Uterus (tissue), 4 donors: Measurements from ENCODE around the gene GET3. TPM values are rescaled to one million over a fixed set of nuclear protein-coding genes. Genes with fewer than 3 reads are reported as not detected.

Source experiments
- DNase-seq, 2 donors: peaks; one replicate each; pipeline ENCODE4 v3.0.0-alpha.2; 2019 to 2020
- H3K27ac ChIP-seq, 2 donors: fragments of 200-600 bp; sonication (generic); 1 replicate in 1 of 2; 2 replicates in 1 of 2; pipeline ENCODE4 v1.5.1; 2016 to 2018
- H3K27me3 ChIP-seq, 2 donors: fragments of 200-600 bp; sonication (generic); one replicate each; pipeline ENCODE4 v1.5.1; 2018 to 2019; ENCODE audit warnings: control low read depth in 1 of 2
- H3K36me3 ChIP-seq, 2 donors: fragments of 200-600 bp; sonication (generic); one replicate each; pipeline ENCODE4 v1.5.1; 2019; ENCODE audit warnings: control low read depth in 1 of 2
- H3K4me1 ChIP-seq, 2 donors: fragments of 200-600 bp; sonication (generic); one replicate each; pipeline ENCODE4 v1.5.1; 2018 to 2019; ENCODE audit warnings: control low read depth in 1 of 2
- H3K4me3 ChIP-seq, 2 donors: fragments of 200-600 bp; sonication (generic); 1 replicate in 1 of 2; 2 replicates in 1 of 2; pipeline ENCODE4 v1.5.1; 2018 to 2019; ENCODE audit warnings: mild to moderate bottlenecking in 1 of 2
- H3K9me3 ChIP-seq, 2 donors: fragments of 200-600 bp; sonication (generic); one replicate each; pipeline ENCODE4 v1.5.1; 2019; ENCODE audit warnings: control low read depth in 1 of 2
- POLR2A ChIP-seq, 2 donors: fragments of 450-650 bp; IDR thresholded peaks; one replicate each; pipeline ENCODE4 v1.6.1; 2016; ENCODE audit warnings: antibody characterized with exemption in 2 of 2, mild to moderate bottlenecking in 1 of 2, moderate library complexity in 1 of 2
- intact Hi-C: fragments of 100-400 bp; cut with DNase I; formaldehyde crosslinking; loops from one replicate; pipeline ENCODE4 v1.15.1; 2023; ENCODE audit warnings: low total_unique reads
- total RNA-seq, 4 donors: library from RNA; depleted of rRNA in 3 of 4; stranded (reverse); fragments of >200 nt in 3 of 4; gene quantifications; one replicate each; pipeline versions ENCODE4 v1.1.0 to v1.2.4, GENCODE V29; 2014 to 2023
- TF ChIP-seq, protein P1 (sequence below), 4 experiments: fragments of 200-600 bp in 2 of 4; fragments of 450-650 bp in 2 of 4; sonication (generic) in 2 of 4; IDR thresholded peaks; one replicate each; pipeline ENCODE4 v1.5.1; 2016 to 2019; ENCODE audit warnings: antibody characterized with exemption in 4 of 4, mild to moderate bottlenecking in 2 of 4, moderate library complexity in 1 of 4
- donor health status: DM: yes; HTN: yes; CAD: no.

Gene GET3
- total RNA-seq, 4 donors from 2014 or later = 15.4 to 57.4 (median 36.4) TPM

DNA sequence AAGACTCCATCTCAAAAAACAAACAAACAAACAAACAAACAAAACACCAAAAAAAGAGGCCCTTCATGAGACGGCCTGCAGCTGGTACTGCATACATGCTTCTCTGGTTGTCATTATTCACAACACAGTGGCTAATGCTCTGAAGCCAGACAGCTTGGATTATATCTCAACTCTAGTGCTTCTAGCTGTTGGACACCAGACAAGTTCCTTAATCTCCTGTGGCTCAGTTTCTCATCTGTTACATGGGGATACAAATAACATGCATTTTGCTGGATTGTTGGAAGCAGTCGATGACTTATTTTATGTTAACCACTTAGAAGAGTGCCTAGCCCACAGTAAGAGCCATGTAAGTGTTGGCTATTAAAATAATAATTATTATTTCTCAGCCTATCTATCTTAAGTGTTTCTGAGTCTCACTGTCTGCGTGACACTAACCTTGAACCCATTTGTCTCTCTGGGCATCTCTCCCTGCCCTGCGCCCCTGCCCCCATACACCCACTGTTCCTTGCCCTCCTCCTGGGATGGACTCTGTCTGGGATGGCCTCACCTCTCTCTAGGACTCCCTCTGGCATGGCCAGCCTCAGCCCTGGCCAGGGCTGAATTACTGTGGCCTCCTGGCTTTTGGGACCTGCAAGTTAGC is 50.9 kb downstream of the GET3 start:
- Histone ChIP-seq H3K4me1 (peaks cover 0 to 18% of the 10 kb centered on the region in 2 donors), H3K36me3 (no peaks in the 10 kb centered on the region), H3K27ac (peak overlapping the region; percentile 98 to 100), H3K27me3 (no peaks in the 10 kb centered on the region), H3K9me3 (no peaks in the 10 kb centered on the region), H3K4me3 (peak overlapping the region; percentile 84 to 87)
- TF ChIP-seq POLR2A (IDR thresholded peaks at IDR 0.05) = no peak
- TF ChIP-seq, protein P1, sequence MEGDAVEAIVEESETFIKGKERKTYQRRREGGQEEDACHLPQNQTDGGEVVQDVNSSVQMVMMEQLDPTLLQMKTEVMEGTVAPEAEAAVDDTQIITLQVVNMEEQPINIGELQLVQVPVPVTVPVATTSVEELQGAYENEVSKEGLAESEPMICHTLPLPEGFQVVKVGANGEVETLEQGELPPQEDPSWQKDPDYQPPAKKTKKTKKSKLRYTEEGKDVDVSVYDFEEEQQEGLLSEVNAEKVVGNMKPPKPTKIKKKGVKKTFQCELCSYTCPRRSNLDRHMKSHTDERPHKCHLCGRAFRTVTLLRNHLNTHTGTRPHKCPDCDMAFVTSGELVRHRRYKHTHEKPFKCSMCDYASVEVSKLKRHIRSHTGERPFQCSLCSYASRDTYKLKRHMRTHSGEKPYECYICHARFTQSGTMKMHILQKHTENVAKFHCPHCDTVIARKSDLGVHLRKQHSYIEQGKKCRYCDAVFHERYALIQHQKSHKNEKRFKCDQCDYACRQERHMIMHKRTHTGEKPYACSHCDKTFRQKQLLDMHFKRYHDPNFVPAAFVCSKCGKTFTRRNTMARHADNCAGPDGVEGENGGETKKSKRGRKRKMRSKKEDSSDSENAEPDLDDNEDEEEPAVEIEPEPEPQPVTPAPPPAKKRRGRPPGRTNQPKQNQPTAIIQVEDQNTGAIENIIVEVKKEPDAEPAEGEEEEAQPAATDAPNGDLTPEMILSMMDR (IDR thresholded peaks at IDR 0.05) = no peak
- DNase-seq = no peak
- intact Hi-C loops = no loop called here

DNA sequence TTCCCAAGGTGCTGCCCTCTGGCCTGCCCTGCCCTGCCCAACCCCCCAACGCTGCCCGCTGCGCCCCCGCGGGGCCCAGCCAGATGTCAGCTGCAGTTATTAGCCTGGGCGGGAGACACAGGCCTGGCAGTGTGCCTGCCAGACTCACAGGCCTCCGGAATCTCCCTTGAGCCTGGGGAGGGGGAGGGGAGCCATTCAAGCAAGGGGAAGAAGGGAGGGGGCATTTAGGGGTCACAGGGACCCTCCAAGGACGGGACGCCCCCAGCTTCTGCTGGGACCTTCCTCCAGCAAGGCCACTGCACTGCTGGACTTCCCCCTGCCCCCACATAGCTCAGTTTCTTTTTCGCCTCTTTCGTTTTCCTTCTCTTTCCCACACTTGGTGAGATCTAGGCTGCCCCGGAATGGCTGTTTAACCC is 51.4 kb downstream of the GET3 start:
- no peaks in the 10 kb centered on the region for H3K27me3 ChIP-seq
- peak; percentile 79 to 84 for DNase-seq
- peak overlapping the region; percentile 84 to 87 for H3K4me3 ChIP-seq
- H3K36me3 ChIP-seq = no peaks in the 10 kb centered on the region
- peaks cover 0 to 13% of the 10 kb centered on the region in 2 donors for H3K4me1 ChIP-seq
- peak overlapping the region; percentile 98 to 100 for H3K27ac ChIP-seq
- intact Hi-C loops = no loop called here
- TF ChIP-seq POLR2A (IDR thresholded peaks at IDR 0.05) = no peak
- TF ChIP-seq, protein P1 (IDR thresholded peaks at IDR 0.05) = no peak
- no peaks in the 10 kb centered on the region for H3K9me3 ChIP-seq

DNA sequence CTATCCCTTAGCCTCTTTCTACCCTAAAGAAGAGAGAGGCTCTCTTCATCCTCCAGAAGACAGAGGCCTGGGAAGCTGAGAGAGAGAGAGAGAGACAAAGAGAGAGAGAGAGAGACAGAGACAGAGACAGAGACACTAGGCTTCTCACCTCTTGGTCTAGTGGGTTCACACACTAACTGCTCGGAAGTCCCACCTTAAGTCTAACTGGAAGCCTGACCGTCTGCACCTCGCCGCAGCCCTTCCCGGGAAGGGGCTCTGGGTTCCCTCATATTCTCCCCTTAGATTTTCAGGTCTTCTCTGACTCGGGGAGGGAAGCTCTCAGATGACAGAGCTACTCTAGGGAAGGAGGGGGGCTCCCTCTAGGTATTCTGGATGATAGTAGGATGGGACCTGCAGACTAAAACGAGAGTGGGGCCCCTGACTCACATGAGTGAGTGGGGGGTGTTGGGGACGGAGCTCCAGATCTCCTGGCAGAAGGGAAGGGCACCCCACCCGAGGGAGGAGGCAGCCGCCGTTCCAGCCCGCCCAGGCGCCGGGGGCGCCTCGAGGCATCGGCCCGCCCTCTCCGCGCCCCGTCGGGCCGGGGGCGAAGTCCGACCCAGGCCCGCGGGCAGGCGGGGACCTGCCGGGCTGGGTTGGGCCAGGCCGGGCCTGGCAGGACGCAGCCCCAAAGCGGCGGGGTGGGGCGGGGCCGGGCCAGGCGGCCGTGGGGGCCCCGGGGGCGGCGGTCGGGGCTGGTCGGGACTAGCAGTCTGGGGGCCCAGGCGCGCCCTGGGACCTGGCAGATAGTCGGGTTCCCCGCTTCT is 52.0 kb downstream of the GET3 start:
- Histone ChIP-seq H3K27ac (peak overlapping the region; percentile 98 to 100), H3K27me3 (no peaks in the 10 kb centered on the region), H3K4me1 (peaks cover 0 to 10% of the 10 kb centered on the region in 2 donors), H3K9me3 (no peaks in the 10 kb centered on the region), H3K4me3 (peak overlapping the region; percentile 84 to 87), H3K36me3 (no peaks in the 10 kb centered on the region)
- intact Hi-C loops = no loop called here
- peak in 1 of 2 donors; percentile 62 for DNase-seq
- TF ChIP-seq, protein P1 (IDR thresholded peaks at IDR 0.05) = no peak
- TF ChIP-seq POLR2A (IDR thresholded peaks at IDR 0.05) = no peak

DNA sequence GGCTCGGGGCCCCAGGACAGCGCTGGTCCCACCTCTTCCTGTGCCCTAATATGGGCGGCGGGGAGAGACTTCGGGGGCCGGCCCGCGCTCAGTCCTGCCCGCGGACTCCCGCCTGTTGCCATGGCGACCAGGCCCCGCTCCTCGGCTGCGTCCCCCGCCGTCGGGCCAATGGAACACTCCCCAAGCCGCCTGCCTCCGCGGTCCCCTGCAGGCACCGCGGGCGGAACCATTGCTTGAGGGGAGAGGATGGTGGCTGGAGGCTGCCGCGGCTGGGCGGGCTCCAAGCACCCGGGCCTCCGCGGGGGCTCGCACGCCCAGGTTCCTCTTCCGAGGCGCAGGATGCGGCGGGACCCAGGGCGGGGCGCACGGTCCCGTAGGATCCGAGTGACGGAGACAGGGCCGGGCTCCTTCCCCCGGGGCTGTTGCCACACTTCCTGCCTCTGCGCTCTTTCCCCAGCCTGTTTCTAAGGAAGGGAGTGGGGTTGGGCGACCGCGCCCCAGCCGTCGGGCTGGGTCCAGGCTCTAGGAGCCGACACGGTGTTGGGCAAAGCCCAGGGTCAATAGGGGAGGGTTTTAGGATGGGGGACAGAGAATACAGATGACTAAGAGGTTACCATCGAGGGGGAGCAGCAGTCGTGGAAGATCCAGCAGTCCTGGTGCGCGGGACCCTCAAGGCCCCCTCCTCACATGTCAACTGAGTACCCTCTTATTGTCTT is 52.8 kb downstream of the GET3 start:
- Histone ChIP-seq H3K4me3 (peak overlapping the region; percentile 84 to 87), H3K36me3 (no peaks in the 10 kb centered on the region), H3K27me3 (no peaks in the 10 kb centered on the region), H3K9me3 (no peaks in the 10 kb centered on the region), H3K27ac (peak overlapping the region; percentile 98 to 100), H3K4me1 (peaks cover 0 to 10% of the 10 kb centered on the region in 2 donors)
- intact Hi-C loops = no loop called here
- peak; percentile 97 to 98 for DNase-seq
- peak; percentile 92 to 94 for TF ChIP-seq POLR2A (IDR thresholded peaks at IDR 0.05)
- TF ChIP-seq, protein P1 (IDR thresholded peaks at IDR 0.05) = peak in 1 of 4 experiments; percentile 18
